ENCODE measurements around the gene ZC3H7A.

Gene ZC3H7A

DNA sequence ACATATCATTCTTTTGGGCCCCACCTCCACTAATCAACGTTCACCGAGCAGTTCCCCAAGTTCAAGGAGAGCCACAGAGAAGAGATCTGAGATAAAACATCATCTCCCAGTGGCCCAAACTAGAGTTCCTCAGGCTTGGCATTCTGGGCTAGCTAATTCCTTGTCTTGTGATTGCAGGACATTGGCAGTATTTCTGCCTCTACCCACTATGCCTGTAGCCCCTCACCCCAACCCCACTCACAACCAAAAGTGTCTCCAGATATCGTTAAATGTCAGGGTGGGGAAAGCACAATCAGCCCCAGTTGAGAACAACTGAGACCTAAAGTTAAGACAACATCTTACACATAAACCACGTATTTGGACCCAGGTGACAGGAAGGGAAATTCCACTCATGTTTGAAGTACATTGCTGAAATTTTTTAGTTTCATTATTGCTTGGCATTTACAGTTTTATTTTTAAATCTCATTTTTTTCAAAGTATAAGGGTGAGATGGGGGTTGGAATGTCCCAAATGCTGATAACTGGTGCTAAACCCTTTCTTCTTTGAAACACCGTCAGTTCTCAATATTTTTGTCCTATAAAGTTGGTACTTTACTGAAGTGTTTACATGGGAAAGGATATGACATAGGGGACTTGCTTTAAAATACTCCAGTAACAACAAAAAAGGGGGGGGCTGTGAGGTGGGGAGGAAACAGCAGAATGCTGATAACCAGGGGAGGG, 13.6 kb downstream of the ZC3H7A start:
- TF ChIP-seq, protein P1, sequence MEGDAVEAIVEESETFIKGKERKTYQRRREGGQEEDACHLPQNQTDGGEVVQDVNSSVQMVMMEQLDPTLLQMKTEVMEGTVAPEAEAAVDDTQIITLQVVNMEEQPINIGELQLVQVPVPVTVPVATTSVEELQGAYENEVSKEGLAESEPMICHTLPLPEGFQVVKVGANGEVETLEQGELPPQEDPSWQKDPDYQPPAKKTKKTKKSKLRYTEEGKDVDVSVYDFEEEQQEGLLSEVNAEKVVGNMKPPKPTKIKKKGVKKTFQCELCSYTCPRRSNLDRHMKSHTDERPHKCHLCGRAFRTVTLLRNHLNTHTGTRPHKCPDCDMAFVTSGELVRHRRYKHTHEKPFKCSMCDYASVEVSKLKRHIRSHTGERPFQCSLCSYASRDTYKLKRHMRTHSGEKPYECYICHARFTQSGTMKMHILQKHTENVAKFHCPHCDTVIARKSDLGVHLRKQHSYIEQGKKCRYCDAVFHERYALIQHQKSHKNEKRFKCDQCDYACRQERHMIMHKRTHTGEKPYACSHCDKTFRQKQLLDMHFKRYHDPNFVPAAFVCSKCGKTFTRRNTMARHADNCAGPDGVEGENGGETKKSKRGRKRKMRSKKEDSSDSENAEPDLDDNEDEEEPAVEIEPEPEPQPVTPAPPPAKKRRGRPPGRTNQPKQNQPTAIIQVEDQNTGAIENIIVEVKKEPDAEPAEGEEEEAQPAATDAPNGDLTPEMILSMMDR (IDR thresholded peaks at IDR 0.05), result no peak

DNA sequence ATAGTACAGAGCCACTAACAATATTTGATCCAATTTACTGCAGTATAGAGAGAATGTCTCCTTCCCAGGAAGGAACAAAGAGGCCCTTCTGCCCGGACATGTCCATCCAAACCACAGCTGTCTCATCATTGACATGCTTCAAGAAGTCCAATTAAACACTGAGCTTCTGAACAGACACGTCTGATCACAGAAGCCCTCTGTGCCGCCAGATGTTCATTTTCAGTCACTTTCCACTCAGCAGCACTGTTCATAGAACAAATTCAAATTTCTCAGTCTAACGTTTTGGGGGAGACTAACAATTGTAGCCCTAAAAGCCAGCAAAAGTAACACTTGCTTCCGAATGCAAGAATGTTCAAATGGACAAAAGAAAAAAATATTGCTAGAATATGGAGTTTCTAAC, 15.3 kb downstream of the ZC3H7A start:
- TF ChIP-seq, protein P1 (IDR thresholded peaks at IDR 0.05), result no peak

DNA sequence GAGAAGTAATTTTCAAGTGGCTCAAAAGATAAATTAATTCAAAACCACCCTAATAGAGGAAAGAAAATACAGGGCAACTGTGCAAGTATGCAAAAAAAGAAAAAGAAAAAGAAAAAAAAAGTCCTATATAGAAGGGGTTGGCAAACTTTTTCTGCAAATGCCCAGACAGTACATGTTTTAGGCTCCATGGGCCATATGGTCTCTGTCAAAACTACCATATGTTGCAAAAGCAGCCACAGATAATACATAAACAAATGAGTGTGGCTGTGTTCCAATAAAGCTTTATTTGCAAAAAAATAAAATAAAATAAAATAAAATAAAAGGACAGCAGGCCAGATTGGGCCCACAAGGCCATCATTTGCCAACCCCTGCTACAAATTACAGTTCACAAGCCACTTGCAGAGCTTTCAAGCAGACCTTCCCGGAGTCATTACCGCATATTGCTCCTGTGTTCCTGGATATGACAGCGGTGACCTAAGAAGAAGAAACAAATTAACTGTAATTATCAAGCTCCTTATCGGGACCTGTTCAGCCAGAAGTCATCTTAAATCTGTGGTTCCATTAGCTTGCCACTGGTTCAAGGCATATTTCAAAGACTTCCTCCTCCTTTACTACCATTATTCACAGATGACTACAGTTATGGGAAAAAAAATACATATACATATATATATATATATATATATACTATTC, 15.9 kb downstream of the ZC3H7A start:
- TF ChIP-seq, protein P1 (IDR thresholded peaks at IDR 0.05), result no peak

DNA sequence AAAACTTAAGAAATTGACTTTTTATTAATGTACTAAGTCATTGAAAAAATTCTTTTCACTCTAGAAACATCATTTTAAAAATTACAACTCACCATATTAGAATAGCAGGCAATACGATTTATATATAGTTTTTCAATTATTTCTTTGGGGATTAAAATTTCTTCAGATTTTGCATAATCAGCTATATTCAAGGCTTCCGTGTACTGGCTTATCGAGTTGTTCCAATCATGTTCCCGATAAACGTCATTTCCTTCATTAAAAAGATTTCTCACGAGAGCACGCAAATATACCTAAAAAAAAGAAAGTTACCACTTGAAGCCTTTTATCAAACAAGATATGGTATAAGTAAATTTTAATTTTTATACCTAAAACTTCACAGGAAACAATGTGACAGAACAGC, 18.0 kb downstream of the ZC3H7A start:
- TF ChIP-seq, protein P1 (IDR thresholded peaks at IDR 0.05), result no peak

DNA sequence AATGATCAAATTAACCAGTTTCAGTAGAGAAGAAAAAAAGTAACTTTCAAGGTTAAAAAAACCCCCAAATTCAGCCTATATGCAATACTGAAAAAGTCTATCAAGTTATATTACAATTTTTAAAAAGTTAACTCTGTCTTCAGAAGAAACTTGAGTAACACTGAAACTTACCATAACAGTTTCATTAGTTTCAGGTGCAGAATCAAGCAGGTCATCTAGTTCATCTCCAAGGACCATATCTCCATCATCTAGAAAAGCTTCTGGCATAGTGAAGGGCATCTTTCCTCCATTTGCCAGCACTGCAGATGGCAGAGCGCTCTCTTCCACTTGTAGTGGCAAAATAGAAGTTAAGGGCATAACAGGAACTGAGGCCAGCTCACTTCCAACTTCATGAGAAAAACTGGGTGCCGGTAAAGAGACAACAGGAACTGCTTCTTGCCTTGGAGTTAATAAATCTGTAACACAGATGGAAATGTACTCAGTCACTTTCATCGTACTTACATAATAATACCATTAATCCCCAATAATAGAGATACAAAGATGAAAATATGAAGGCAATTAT, 22.9 kb downstream of the ZC3H7A start:
- TF ChIP-seq, protein P1 (IDR thresholded peaks at IDR 0.05), result no peak

DNA sequence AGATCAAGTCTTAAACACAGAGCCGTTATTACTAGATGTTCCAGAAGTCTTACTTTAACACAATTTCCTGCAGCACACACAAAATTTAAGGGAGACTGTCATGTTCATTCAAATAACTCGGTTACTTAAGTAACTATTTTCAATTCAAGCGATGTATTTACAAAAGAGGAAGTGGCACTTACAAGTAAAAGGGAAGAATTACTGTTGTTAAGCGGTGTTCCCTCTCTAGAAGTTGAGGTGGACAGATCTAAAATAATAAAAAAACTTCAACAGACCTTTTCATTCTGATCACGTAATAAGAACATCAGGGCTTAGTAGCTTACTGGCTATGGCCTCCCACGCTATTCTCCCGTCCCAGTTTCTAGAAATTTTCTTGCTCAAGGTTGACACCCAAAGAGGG, 28.2 kb downstream of the ZC3H7A start:
- TF ChIP-seq, protein P1 (IDR thresholded peaks at IDR 0.05), result no peak

DNA sequence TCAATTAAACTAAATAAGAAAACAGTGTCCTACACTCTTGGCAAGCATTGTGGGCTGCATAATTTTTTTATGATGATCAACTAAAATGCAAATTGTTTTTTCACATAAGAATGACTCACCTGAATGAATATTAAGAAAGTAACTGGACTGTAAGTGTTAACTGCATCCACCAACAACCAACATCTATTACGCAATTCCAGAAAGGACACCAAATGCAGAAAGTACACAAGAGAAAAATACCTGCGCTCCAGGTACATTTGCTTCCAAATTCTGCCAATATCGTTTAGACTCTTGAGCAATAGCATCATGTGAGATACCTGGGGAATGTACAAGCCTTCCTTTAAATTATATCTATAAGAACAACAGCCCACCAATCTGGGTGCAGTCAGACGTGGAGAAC, 34.6 kb downstream of the ZC3H7A start:
- TF ChIP-seq, protein P1 (IDR thresholded peaks at IDR 0.05), result no peak
